Left hindlimb (tissue), 1 donor: ENCODE results near the gene IL17REL.

ENCODE experiments used
- DNase-seq: peaks from one replicate; pipeline ENCODE4 v3.0.0-alpha.2; 2018

IL17REL gene

GRCh38 chr22:49966041-49966773, 46.4 kb downstream of the IL17REL start:
- DNase-seq = peak; percentile 43

- DNase-seq = peak; percentile 21
These were observed 47.2 kb downstream of the IL17REL start for GRCh38 chr22:49965091-49966040.

- DNase-seq = peak; percentile 29
These were observed 48.2 kb downstream of the IL17REL start for GRCh38 chr22:49964136-49965090.

GRCh38 chr22:49963647-49964026, 48.9 kb downstream of the IL17REL start:
- DNase-seq = peak; percentile 34

GRCh38 chr22:49962751-49963646, 49.6 kb downstream of the IL17REL start:
- peak; percentile 37 for DNase-seq

- DNase-seq = peak; percentile 87
These were observed 50.4 kb downstream of the IL17REL start for GRCh38 chr22:49962012-49962750.

GRCh38 chr22:49961601-49962011, 51.0 kb downstream of the IL17REL start:
- DNase-seq = no peak

- peak; percentile 46 for DNase-seq
These were observed 51.5 kb downstream of the IL17REL start for GRCh38 chr22:49961005-49961600.

GRCh38 chr22:49960159-49961004, 52.2 kb downstream of the IL17REL start, which contains the start of gene PIM3:
PIM3 (plus strand) TSS chr22:49960772; CDS start chr22:49960948, 176 bp downstream.
- peak; percentile 94 for DNase-seq

GRCh38 chr22:49959782-49960158, 52.8 kb downstream of the IL17REL start:
- no peak for DNase-seq

GRCh38 chr22:49958931-49959781, 53.4 kb downstream of the IL17REL start:
- DNase-seq = peak; percentile 41

GRCh38 chr22:49958366-49958921, 54.1 kb downstream of the IL17REL start:
- peak; percentile 21 for DNase-seq

GRCh38 chr22:49957826-49958365, 54.7 kb downstream of the IL17REL start:
- DNase-seq = peak; percentile 28

- DNase-seq = peak; percentile 23
These were observed 55.4 kb downstream of the IL17REL start for GRCh38 chr22:49956914-49957825.

GRCh38 chr22:49956418-49956770, 56.2 kb downstream of the IL17REL start:
- no peak for DNase-seq

GRCh38 chr22:49955581-49956417, 56.8 kb downstream of the IL17REL start:
- peak; percentile 24 for DNase-seq
